Measurements from ENCODE around the gene HERC6. TPM values are rescaled to one million over a fixed set of nuclear protein-coding genes. Genes with fewer than 3 reads are reported as not detected.

Gene HERC6
- total and polyA plus RNA-seq, 2 experiments from 2014 or later: 3.4 to 7.3 TPM

DNA sequence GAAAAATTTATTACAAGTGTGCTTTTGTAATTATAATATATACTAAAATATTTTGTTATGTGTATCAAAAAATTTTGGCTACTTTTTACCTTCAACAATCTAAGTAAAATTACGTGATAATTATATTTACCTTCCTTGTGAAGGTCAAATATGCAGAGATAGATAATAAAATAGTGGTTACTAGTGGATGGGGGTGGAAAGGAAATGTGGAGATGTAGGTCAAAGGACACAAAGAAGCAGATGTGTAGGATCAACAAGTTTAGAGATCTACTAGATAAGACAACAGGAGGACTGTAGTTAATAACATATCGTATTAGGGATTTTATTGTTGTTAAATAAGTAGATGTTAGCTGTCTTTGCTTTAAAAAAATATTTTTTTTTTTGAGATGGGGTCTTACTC lies 99.6 kb downstream of the HERC6 start (continued):
- TF ChIP-seq, protein P1, sequence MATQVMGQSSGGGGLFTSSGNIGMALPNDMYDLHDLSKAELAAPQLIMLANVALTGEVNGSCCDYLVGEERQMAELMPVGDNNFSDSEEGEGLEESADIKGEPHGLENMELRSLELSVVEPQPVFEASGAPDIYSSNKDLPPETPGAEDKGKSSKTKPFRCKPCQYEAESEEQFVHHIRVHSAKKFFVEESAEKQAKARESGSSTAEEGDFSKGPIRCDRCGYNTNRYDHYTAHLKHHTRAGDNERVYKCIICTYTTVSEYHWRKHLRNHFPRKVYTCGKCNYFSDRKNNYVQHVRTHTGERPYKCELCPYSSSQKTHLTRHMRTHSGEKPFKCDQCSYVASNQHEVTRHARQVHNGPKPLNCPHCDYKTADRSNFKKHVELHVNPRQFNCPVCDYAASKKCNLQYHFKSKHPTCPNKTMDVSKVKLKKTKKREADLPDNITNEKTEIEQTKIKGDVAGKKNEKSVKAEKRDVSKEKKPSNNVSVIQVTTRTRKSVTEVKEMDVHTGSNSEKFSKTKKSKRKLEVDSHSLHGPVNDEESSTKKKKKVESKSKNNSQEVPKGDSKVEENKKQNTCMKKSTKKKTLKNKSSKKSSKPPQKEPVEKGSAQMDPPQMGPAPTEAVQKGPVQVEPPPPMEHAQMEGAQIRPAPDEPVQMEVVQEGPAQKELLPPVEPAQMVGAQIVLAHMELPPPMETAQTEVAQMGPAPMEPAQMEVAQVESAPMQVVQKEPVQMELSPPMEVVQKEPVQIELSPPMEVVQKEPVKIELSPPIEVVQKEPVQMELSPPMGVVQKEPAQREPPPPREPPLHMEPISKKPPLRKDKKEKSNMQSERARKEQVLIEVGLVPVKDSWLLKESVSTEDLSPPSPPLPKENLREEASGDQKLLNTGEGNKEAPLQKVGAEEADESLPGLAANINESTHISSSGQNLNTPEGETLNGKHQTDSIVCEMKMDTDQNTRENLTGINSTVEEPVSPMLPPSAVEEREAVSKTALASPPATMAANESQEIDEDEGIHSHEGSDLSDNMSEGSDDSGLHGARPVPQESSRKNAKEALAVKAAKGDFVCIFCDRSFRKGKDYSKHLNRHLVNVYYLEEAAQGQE (IDR thresholded peaks at IDR 0.05; ENCODE audit: unreplicated experiment): no peak
- TF ChIP-seq NANOG (IDR thresholded peaks at IDR 0.05; ENCODE audit: borderline replicate concordance): no peak

DNA sequence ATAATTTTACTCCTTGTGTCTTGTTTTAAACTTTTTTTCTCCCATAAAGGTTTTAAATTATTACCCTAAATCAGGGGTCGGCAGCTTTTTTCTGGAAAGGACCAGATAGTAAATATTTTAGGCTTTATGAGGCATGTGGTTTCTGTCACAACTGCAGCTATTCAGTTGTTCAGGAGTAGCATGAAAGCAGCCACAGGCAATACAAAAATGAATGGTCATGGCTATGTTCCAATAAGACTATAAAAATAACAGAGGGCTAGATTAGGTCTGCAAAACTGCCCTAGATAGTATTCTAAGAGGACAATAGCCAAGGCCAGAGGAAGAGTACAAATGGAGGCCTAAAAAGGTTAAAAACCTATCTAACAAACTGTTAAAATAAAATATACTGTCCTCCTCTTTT lies 102.9 kb downstream of the HERC6 start:
- H3K4me3 ChIP-seq: no peak overlapping the region
- peaks cover 3% of the 10 kb centered on the region for H3K27me3 Mint-ChIP-seq (ENCODE audit: insufficient read depth, low read depth, poor library complexity)
- no peaks in the 10 kb centered on the region for H3K27me3 ChIP-seq (ENCODE audit: insufficient read depth)
- no peak overlapping the region for H2AFZ ChIP-seq
- no peaks in the 10 kb centered on the region for H3K4me1 Mint-ChIP-seq
- H3K36me3 ChIP-seq (ENCODE audit: insufficient read depth): no peaks in the 10 kb centered on the region
- no peaks in the 10 kb centered on the region for H3K79me2 ChIP-seq (replicated peaks; ENCODE audit: insufficient read depth)
- H4K20me1 ChIP-seq (replicated peaks; ENCODE audit: insufficient read depth): no peaks in the 10 kb centered on the region
- H3K4me1 ChIP-seq (ENCODE audit: insufficient read depth): no peaks in the 10 kb centered on the region
- peaks cover 4% of the 10 kb centered on the region; the same call in 1 of the 3 replicates for H3K36me3 Mint-ChIP-seq (ENCODE audit: low read depth)
- ATAC-seq (no peak), DNase-seq (ENCODE audit: low spot score) (no peak)
- H3K4me2 ChIP-seq: no peak overlapping the region
- no peaks in the 10 kb centered on the region for H3K9me3 Mint-ChIP-seq
- H3K4me3 Mint-ChIP-seq: no peak overlapping the region
- no peak overlapping the region for H3K27ac ChIP-seq (ENCODE audit: low read depth)
- H3F3A ChIP-seq (replicated peaks; ENCODE audit: low read depth): no peaks in the 10 kb centered on the region
- no peak overlapping the region for H3K27ac Mint-ChIP-seq
- H3K9me2 ChIP-seq (ENCODE audit: insufficient read depth): no peaks in the 10 kb centered on the region
- TF ChIP-seq EZH2phosphoT487 (IDR thresholded peaks at IDR 0.05; ENCODE audit: unreplicated experiment): no peak
- TF ChIP-seq, protein P2, sequence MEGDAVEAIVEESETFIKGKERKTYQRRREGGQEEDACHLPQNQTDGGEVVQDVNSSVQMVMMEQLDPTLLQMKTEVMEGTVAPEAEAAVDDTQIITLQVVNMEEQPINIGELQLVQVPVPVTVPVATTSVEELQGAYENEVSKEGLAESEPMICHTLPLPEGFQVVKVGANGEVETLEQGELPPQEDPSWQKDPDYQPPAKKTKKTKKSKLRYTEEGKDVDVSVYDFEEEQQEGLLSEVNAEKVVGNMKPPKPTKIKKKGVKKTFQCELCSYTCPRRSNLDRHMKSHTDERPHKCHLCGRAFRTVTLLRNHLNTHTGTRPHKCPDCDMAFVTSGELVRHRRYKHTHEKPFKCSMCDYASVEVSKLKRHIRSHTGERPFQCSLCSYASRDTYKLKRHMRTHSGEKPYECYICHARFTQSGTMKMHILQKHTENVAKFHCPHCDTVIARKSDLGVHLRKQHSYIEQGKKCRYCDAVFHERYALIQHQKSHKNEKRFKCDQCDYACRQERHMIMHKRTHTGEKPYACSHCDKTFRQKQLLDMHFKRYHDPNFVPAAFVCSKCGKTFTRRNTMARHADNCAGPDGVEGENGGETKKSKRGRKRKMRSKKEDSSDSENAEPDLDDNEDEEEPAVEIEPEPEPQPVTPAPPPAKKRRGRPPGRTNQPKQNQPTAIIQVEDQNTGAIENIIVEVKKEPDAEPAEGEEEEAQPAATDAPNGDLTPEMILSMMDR (conservative IDR thresholded peaks at IDR 0.05; ENCODE audit: low read depth in 2 of 2): no peak
- TF ChIP-seq POLR2AphosphoS5 (IDR thresholded peaks at IDR 0.05; ENCODE audit: low read depth): no peak
- TF ChIP-seq, protein P1 (IDR thresholded peaks at IDR 0.05; ENCODE audit: unreplicated experiment): no peak
